ENCODE data around the gene CTNS.
A peak's percentile ranks its signal among the peaks of the same experiment; 100 is the strongest.

CTNS gene

DNA sequence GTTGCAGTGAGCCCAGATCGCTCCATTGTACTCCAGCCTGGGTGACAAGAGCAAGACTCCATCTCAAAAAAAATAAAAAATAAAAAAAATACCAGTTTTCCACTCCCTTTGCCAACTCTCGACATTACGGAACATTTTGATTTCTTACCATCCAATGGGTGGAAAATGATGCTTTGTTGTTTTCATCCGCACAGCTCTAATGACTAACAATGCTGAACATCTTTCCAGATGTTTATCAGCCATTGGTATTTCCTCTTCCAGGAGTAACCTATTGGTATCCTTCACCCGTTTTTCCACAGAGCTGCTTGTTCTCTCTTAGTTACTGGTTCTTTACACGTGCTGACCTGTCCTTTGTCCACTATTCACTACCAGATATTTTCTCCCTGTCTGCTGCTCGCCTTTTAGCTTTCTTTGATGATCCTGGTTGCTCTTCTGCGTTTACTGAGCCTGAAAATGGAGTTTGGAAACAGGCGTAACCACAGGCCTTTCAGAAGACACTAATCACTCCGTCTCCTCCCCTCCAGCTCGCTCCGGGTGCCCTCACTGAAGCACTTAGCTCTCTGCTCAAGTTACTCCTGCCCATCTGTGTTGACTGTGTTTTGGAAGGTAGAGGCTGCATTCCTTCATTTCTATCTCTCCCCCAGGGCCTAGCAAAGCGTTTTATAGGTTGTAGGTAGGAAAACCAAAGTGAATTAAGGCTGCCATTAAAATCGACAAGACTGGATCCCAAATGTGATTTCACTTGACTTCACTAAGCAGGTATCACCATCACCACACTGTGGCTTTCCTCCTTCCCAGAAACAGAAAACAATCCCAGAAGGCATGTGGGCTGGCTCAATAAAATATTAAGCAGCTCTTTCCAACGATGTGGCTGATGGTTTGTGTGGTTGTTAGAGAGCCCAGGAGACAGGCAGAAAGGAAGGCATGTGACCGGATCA lies 9.5 kb upstream of the CTNS start:
- DNase-seq, result no peak

DNA sequence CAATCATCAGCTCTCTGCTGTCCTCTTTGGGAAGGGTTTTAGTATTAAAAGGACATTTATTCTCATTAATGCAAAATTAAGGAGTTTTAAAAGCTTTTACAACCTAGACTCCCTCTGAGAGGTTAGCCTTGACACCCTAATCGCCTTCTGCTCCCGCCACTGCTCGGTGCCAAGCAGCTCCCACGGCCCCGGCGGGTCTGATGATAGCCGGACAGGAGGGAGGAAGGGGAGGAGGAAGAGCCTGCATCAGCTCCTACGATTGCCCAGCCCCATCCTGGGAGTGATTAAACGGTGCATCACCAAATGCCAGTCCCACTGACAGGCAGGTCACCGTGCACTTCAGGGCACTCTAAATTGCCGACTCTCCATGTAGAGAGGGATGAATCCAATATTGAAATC lies 8.8 kb upstream of the CTNS start:
- no peak for DNase-seq

DNA sequence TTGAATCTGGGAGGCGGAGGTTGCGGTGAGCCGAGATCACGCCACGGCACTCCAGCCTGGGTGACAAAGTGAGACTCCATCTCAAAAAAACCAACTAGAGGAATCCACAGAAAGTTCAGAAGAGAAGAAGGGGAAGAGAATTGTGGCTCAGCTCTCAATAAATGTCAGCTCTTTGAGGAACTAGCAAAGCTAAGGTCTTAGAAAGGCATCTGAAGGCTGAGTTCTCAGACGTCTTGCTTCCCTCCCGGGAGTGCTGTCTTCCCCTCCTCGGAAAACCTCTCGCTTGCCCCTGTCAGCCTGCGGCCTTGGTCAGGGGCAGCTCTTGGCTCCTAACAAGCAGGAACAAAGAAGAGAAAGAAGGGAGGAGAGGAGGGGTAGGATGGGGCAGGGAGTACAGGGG lies 5.8 kb upstream of the CTNS start:
- no peak for DNase-seq

DNA sequence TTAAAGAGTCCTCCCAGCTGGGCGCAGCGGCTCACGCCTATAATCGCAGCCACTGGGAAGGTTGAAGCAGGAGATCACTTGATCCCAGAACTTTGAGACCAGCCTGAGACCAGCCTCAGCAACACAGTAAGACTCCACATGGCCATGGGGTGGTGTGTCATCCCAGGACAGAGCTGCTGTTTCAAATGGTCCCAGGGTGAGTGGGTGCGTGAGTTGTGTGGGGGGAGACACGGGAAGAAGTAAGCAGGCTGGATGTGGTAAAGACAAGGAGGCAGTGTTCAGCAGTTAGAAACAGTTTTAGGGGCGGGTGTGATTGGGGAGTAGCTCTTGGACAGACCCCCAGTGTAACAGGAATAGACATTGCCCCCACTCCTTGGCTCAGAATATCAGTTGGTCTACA lies 4.3 kb upstream of the CTNS start:
- no peak for DNase-seq

DNA sequence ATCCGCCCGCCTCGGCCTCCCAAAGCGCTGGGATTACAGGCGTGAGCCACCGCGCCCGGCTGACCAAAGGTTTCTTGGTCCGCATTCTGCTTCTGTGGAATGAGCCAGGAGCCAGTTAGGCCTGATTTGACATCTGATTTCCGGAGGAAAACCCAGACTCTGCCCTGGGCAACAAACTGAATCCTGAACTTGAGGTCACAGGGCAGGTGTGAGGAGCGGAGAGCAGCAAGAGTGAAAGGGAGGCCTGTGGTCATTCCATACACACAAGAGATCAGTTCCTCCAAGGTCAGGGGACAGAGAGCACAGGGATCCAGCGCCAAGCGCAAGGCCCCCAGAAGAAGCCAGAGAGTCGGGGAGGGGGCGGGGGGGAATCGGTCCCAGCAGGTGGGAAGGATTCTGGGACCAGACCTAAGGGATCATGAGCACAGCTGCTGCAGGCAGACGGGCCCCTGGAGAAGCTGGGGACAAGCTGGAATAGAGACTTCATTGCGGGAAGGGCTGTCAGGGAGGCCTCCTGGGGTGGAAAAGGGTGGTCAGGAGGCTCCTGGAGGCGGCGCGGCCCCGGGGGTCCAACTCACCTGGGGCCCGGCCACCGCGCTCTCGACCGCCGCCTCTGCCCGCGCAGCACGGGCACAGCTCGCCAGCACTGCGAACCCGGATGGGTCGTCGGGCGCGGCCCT lies 946 bp upstream of the CTNS start:
- no peak for DNase-seq

DNA sequence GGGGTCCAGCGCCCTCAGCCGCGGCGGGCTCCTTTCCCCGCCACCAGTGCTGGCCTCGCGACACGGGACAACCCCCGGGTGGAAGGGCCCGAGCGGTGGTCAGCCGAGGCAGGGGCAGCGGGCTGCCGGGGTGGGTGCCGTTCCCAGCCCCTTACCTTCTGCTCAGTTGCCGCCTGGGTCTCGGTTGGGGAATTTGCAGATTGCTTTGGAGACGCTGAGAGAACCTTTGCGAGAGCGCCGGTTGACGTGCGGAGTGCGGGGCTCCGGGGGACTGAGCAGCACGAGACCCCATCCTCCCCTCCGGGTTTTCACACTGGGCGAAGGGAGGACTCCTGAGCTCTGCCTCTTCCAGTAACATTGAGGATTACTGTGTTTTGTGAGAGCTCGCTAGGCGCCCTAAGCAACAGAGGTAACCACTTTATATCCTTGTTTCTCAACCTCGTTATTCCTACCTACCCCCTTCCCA lies 381 bp downstream of the CTNS start:
- DNase-seq, result peak; percentile 2

DNA sequence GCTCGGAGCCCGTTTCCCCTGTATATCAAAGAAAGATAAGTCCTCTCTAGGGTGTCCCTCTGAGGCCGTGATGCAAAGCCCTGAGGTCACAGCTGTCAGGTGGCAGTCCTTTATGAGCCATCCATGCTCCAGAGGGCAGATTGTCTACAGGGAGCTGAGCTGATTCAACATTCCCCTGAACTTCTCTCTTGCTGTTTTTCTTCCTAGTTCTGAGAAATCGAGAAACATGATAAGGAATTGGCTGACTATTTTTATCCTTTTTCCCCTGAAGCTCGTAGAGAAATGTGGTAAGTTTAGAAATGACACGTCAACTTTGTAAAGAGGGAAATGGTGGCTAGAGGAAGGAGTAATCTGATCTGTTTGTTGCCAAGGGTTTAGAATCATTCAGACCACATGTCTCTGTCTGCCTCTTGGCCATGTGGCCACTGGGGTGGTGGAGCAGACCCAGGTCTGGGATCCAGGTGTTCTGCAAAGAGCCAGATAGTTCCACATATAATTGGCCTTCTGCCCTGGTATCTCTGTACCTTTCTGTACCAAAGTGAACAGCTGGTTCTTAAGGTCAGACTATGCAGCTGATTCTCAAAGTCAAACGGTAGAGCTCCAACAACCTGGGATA lies 3.5 kb downstream of the CTNS start:
- no peak for DNase-seq

DNA sequence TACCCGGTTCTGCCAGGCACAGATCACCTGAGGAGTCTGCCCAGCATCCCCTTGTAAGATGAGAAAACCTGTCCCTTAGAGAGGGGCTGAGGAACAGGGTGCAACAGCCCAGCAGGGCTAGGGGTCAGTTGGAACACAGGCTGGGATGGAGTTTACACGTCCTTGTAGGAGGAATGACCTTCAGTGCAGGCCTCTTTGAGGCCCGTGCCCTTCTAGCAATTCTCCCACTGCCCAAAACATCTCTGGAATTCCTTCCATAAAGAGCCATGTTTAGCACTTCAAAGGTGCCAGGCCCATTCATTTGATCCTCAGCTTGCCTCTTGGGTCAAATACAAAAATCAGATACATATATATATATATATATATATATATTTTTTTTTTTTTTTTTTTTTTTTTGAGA lies 4.5 kb downstream of the CTNS start:
- DNase-seq, result no peak

DNA sequence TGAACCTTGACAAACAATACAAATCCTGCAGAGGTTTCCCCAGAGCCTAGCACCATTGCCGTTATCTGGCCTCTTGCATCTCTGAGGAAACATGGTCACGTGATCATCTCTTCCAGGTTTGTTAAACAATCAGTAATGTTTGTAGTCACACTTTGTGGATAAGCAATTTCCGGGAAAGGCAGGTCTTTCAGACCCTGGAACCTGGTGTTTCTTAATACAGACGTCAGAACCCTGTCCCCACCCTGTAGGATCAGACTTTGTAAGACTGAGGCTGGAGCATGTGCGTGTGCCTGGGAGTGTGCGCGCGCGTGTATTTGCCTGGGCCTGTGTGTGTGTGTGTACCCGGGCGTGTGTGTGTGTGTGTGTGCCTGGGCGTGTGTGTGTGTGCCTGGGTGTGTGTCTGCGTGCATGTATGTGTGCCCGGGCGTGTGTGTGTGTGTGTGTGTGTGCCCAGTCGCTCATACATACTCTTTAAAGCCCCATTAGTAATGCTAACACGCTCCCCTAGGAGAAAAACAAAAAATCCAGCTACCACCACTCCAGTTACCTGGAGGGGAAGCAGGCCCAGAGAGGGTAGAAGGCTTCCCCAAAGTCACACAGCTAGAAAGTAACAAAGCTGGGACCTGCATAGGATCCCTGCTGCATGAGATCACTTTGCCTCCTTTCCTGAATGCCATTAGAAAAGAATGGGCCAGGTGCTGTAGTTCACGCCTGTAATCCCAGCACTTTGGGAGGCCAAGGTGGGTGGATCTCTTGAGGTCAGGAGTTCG lies 5.3 kb downstream of the CTNS start:
- no peak for DNase-seq

DNA sequence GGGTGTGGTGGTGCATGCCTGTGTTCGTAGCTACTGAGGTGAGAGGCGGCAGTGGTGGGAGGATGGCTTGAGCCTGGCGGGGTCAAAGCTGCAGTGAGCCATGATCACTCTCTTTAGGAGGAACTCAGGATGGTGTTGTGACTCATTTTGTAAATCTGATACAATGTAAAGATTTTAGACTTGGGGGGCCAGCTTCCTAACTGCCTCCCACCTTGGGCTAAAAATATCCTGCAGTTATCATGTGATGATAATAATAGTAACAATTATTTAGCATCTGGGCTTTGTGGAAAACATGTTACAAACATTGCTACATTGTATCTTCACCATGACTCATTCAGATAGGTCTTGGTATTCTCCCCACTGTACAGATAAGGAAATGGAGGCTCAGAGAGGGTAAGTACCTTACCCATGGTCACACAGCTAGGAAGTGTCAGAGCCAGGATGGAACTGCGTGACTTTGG lies 7.4 kb downstream of the CTNS start:
- DNase-seq, result no peak

DNA sequence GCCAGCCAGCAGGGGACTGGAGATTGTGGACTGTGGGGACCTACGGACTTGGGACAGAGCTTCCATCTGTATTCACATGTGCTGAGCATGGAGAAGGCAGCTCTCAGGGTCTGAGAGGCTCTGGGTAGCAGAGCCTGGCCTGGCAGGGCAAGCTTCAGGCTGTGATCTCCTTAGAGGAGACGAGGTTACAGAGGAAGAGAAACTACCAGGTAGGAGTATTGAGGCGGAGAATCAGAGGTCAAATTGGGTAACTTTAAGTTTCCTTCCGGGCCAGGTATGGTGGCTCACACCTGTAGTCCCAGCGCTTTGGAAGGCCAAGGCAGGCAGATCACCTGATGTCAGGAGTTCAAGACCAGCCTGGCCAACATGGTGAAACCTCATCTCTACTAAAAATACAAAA lies 8.8 kb downstream of the CTNS start:
- DNase-seq, result no peak

DNA sequence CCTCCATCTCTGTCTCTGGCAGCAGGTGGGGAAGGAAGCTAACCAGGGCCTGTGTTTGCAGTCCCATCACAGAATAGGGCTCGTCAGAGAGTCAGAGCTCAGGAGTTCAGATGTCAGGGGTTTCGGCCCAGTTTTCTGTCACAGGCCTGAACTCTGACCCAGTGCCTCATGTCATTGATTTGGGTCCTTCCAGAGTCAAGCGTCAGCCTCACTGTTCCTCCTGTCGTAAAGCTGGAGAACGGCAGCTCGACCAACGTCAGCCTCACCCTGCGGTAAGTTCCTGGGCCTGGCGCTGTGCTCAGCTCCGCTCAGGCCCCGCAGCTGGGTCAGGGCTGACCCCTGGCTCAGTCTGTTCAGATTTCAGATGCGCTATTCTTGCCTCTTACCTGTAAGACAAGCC lies 10.7 kb downstream of the CTNS start:
- no peak for DNase-seq

DNA sequence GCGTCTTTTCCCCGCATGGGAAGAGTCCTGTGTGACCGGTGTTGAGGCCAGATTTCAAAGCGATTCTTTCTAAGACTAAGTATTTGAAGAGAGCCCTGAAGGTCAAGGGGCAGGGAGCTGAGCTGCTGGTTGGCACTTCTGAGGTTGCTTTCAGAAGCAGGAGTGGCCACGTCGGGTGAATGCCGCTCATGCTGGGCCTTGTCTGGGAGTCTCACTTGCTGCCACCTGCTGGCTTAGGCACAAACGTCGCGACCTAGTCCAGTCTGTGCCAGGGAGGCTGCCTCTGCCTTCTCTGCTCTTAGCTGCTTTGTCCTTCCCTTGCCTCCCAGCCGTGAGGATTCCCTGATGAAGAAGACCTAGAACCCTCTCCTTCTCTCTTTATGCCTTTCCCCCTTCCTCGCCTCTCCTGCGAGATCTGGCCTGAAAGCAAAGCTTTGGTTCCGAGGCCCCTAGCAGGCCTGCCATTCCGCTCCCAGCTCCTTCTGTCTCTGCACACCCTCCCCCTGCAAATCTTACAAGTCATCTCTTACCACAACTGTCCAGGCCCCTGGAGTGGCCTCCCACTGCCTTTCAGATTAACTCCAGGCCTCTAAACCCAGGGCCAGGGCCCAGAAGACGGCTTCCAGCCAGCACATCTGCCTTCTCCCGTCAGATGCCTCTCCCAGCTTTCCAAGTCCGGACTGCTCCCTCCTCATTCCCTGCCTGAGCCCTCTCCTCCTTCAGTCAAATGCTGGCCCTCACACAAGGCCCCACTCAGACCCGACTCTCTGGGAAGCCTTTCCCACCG lies 11.4 kb downstream of the CTNS start:
- DNase-seq, result peak; percentile 41

DNA sequence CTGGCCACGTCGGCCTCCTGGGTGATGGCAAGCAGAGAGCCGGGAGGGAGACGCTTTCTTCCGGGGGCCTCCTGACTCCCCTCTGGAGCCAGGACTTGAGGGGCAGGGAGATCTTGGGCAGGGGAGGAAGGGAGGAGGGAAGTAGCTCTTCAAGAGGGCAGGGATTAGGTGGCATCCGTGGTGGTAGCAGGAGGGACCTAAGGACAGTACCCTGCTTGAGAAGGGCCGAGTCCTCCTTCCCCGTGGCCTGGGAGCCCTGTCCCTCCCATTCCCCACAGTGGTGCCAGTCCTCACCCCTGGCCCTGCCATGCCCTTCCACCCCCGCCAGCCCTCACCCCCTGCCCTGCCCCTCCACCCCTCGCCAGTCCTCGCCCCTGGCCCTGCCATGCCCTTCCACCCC lies 19.2 kb downstream of the CTNS start:
- no peak for DNase-seq

DNA sequence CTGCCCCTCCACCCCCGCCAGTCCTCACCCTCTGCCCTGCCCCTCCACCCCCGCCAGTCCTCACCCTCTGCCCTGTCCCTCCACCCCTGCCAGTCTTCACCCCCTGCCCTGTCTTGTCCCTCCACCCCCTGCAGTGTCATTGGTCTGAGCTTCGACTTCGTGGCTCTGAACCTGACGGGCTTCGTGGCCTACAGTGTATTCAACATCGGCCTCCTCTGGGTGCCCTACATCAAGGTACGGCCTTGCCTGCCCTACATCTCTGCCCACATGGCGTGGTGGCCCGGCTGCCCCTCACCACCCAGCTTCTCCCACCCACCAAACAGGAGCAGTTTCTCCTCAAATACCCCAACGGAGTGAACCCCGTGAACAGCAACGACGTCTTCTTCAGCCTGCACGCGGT lies 19.8 kb downstream of the CTNS start:
- DNase-seq, result no peak

DNA sequence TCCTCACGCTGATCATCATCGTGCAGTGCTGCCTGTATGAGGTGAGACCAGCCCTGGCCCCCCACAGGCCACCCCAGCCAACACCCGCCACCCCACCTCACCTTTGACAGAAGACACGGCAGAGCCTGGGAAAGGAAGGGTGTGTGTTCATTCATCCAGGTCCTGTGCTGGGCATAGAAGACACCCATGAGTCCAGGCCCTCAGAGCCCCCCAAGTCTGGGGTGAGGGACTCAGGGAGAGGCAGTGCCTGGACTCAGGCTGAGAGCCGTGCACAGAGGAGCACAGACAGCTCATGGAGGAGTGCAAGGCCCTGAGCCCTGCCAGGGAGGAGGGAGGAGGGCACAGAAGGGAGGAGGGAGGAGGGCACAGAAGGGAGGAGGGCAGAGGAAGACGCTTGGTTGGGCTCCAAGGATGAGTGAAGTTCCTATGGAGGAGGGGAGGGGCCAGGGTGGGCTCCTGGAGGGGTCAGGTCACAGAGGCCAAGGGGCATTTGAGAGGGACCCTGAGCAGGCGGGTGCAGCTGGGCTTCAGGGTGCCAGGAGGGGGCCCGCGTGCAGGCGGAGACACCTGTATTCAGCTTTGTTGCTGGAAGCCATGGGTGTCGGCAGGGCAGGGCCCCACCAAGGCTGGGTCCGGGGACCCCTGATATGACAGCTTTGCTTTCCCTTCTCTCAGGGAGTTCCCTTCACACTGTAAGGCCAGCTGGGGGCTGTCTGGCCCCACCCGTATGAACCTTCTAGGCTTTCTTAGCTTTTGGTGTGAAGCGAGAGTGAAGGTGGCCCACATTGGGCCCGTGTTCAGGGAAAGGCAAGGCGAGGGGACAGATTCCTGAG lies 20.4 kb downstream of the CTNS start:
- no peak for DNase-seq

DNA sequence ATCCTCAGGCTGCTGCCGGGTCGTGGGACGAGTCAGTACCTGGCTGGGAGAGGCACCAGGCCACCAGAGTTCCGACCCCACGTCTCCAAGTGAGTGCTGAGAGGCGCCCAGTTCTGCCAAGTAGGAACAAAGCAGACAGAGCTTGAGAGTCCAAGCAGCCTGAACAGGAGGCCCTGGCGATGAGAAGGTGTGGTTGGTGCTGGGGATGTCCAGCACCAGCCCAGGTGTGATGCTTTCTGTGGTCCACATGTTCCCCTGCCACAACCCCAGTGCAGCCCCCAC lies 21.0 kb downstream of the CTNS start:
- DNase-seq, result no peak

DNA sequence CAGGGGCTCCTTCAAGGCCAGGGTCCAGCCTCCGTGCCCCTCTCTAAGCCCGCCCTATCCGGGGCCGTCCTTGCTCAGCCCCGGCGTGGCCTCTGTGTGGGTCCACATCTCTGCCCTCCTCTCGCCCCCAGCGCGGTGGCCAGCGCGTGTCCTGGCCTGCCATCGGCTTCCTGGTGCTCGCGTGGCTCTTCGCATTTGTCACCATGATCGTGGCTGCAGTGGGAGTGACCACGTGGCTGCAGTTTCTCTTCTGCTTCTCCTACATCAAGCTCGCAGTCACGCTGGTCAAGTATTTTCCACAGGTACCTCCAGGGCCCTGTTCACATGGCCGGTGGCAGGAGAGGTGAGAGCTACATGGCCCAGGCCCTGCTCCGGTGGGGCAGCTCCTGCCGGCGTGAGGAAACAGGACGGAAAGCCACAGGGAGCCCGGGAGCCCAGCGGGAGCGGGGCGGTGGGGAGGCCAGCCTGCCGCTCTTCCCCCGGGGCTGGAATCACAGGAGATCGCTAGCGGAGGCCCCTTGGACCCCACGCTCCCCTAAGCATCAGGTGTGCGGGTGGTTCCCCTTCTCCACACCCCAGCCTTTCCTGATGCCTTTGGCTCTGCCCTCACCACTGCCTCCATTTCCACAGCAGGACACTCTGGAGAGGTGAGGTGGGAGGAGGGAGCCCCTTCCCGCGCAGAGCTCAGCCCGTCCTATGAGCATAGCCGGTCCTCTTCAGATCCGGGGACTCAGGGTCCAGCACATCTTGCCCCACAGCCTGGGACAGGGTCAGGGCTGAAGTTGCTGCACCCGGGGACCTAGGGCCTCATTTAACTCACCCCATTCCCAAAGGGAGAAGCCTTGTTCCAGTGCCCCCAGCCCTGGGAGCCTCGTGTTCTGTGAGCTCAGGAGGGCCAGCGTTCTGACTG lies 21.6 kb downstream of the CTNS start:
- no peak for DNase-seq

DNA sequence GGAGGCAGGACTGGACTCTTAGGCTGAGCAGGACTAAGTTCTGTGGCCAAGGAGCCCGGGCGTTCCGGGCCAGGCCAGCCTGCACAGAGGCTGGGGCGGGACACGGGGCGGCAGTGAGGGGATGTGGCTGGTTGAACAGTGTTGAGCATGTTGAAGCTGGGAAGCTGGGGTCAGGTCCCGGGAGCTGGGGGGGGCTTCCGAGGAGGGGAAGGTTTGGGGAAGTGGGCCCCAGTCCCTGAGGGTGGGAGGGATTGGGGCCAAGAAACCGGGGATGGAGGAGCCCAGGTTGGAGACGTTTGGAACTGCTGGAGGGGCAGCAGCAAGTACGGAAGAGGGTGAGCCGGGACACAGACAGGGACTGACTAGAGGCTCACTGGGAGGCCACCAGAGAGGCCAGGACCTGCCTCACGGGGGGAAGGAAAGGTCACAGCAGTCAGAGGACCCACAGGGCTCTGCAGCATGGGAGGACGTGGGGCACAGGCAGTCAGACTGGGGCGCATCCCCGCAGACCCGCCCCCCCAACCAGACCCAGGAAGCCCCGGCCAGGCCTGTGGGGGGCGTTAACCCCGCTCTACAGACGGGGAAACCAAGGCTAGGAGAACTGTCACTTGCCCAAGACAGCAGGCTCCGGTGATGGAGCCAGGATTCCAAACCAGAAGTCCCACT lies 22.4 kb downstream of the CTNS start:
- DNase-seq, result no peak

All from activated CD4-positive, alpha-beta T cell treated with anti-CD3 and anti-CD28 coated beads, Interleukin-2, amount 50 U/mL, for 1 hour (primary cell).